ENCODE data around the gene ADRA1B. TPM values are rescaled to one million over a fixed set of nuclear protein-coding genes. Genes with fewer than 3 reads are reported as not detected.
"Not testable (repeated sequence)": the region's sequence is repeated elsewhere in the genome, so short reads cannot be mapped to it uniquely, and the experiment has no call there.

Gene ADRA1B
- polyA plus RNA-seq, 3 donors = not detected

DNA sequence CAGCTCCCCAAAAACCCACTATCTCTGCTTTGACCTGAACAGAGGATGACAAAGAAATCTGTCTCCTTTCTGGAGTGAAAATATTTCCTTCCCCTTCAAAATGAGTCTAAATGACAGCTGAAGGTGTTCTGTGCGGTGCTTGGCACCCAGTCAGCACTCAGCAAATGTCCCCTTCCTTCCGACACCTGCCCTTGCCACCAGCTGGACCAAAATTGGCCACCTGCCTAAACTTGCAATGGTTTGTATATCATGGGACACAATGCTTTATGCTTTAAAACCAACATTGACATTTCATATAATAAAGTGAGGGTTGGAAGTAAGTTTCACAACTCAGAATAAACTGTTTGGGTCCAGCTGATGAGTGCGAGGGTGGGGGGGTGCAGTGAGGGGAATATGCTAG, 85.2 kb downstream of the ADRA1B start:
- no peaks in the 10 kb centered on the region for H4K20me1 ChIP-seq (ENCODE audit: insufficient read depth, low read length)
- H3K36me3 ChIP-seq (replicated peaks in 1 of 2; ENCODE audit: control insufficient read depth in 1 of 2, insufficient read depth in 2 of 2, low read length in 2 of 2) = no peaks in the 10 kb centered on the region
- Mint-ChIP-seq H3K36me3 (no peaks in the 10 kb centered on the region), H3K27me3 (ENCODE audit: low read depth in 3 of 3) (peaks cover 7 to 31% (median 28%) of the 10 kb centered on the region in 3 donors), H3K4me3 (no peak overlapping the region), H3K4me1 (no peaks in the 10 kb centered on the region), H3K9me3 (no peaks in the 10 kb centered on the region), H3K27ac (no peak overlapping the region)
- H3K79me2 ChIP-seq (ENCODE audit: insufficient read depth, low read length) = no peaks in the 10 kb centered on the region
- H3K27me3 ChIP-seq (ENCODE audit: control insufficient read depth in 2 of 2, insufficient read depth in 2 of 2, low read length in 2 of 2) = peaks cover 2 to 3% of the 10 kb centered on the region in 2 donors
- no peak overlapping the region for H3K4me3 ChIP-seq (replicated peaks in 1 of 3; ENCODE audit: low read depth in 2 of 3, low read length in 3 of 3)
- no peak overlapping the region for H3K9ac ChIP-seq (ENCODE audit: insufficient read depth, low read length, poor library complexity, severe bottlenecking)
- intact Hi-C loops (cut with micrococcal nuclease) = loop anchor here in 1 of 2 donors (10.0 kb wide), 1 partner anchor 657 kb away; no protein-coding TSS in a partner anchor
- H2AFZ ChIP-seq (ENCODE audit: insufficient read depth, low read depth, low read length, poor library complexity, severe bottlenecking) = no peak overlapping the region
- no peak for DNase-seq
- 4% methylated on average over 2 of the region's 3 CpGs for WGBS (ENCODE audit: insufficient coverage)
- no peaks in the 10 kb centered on the region for H3K9me3 ChIP-seq (replicated peaks in 1 of 2; ENCODE audit: control insufficient read depth in 1 of 2, insufficient read depth in 1 of 2, low read length in 2 of 2)
- no peak overlapping the region for H3K27ac ChIP-seq (ENCODE audit: low read depth in 1 of 2, low read length in 2 of 2)
- no peak for TF ChIP-seq CTCF (IDR thresholded peaks at IDR 0.05)
- H3K4me1 ChIP-seq (ENCODE audit: control insufficient read depth in 1 of 2, insufficient read depth in 2 of 2, low read length in 2 of 2) = no peaks in the 10 kb centered on the region
- H3K4me2 ChIP-seq (replicated peaks; ENCODE audit: extremely low read depth, low read length, poor library complexity, severe bottlenecking) = no peak overlapping the region

DNA sequence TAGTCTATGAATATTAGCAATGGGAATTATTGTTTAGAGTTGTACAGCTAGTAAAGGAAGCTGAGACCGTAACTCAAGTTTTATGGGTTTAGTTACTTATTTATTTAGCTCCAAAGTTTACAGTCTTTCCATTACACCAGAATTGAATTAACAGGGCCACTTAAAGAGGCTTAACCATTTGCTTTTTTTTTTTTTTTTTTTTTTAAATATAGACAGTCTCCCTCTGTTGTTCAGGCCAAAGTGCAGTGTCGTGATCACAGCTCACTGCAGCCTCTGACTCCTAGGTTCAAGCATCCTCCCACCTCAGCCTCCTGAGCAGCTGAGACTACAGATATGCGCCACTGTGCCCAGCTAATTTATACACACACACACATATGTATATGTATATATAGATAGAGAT, 91.2 kb downstream of the ADRA1B start:
- no peak overlapping the region for H3K27ac ChIP-seq (ENCODE audit: low read depth in 1 of 2, low read length in 2 of 2)
- H3K4me1 ChIP-seq (ENCODE audit: control insufficient read depth in 1 of 2, insufficient read depth in 2 of 2, low read length in 2 of 2) = peaks cover 15 to 19% of the 10 kb centered on the region in 2 donors
- DNase-seq = no peak
- peaks cover 32% of the 10 kb centered on the region for H3K79me2 ChIP-seq (ENCODE audit: insufficient read depth, low read length)
- TF ChIP-seq CTCF (IDR thresholded peaks at IDR 0.05) = no peak
- H3K4me1 Mint-ChIP-seq = peaks cover 19% of the 10 kb centered on the region
- no CpG with 5 or more reads among the region's 3 CpGs for WGBS (ENCODE audit: insufficient coverage)
- no peak overlapping the region for H3K27ac Mint-ChIP-seq
- no peaks in the 10 kb centered on the region for H3K9me3 ChIP-seq (replicated peaks in 1 of 2; ENCODE audit: control insufficient read depth in 1 of 2, insufficient read depth in 1 of 2, low read length in 2 of 2)
- no peaks in the 10 kb centered on the region for H4K20me1 ChIP-seq (ENCODE audit: insufficient read depth, low read length)
- no peak overlapping the region for H3K4me3 ChIP-seq (replicated peaks in 1 of 3; ENCODE audit: low read depth in 2 of 3, low read length in 3 of 3)
- no peaks in the 10 kb centered on the region for H3K27me3 ChIP-seq (ENCODE audit: control insufficient read depth in 2 of 2, insufficient read depth in 2 of 2, low read length in 2 of 2)
- H3K9me3 Mint-ChIP-seq = no peaks in the 10 kb centered on the region
- no peak overlapping the region for H3K4me2 ChIP-seq (replicated peaks; ENCODE audit: extremely low read depth, low read length, poor library complexity, severe bottlenecking)
- no peak overlapping the region for H3K9ac ChIP-seq (ENCODE audit: insufficient read depth, low read length, poor library complexity, severe bottlenecking)
- H3K27me3 Mint-ChIP-seq (ENCODE audit: low read depth in 3 of 3) = peaks cover 4 to 21% (median 9%) of the 10 kb centered on the region in 3 donors
- H3K36me3 ChIP-seq (replicated peaks in 1 of 2; ENCODE audit: control insufficient read depth in 1 of 2, insufficient read depth in 2 of 2, low read length in 2 of 2) = peaks cover 4 to 21% of the 10 kb centered on the region in 2 donors
- intact Hi-C loops (cut with micrococcal nuclease) = loop anchor here in 1 of 2 donors (5.0 to 10.0 kb wide), 2 partner anchors 110 to 663 kb away; partner anchors contain the start of gene PWWP2A
- H3K36me3 Mint-ChIP-seq = peaks cover 17 to 20% of the 10 kb centered on the region in 2 donors
- H2AFZ ChIP-seq (ENCODE audit: insufficient read depth, low read depth, low read length, poor library complexity, severe bottlenecking) = peak overlapping the region; percentile 50
- no peak overlapping the region for H3K4me3 Mint-ChIP-seq

GRCh38 chr5:160008529-160008876, 92.2 kb downstream of the ADRA1B start:
- not testable (repeated sequence) for DNase-seq
- H3K27ac ChIP-seq (ENCODE audit: low read depth in 1 of 2, low read length in 2 of 2) = peak overlapping the region in 1 of 2 donors; percentile 46

More at GRCh38 chr5:160008529-160008876, 92.2 kb downstream of the ADRA1B start:
- H3K9me3 ChIP-seq (replicated peaks in 1 of 2; ENCODE audit: control insufficient read depth in 1 of 2, insufficient read depth in 1 of 2, low read length in 2 of 2); H3K9ac ChIP-seq (ENCODE audit: insufficient read depth, low read length, poor library complexity, severe bottlenecking); H3K9me3 Mint-ChIP-seq; H3K27me3 ChIP-seq (ENCODE audit: control insufficient read depth in 2 of 2, insufficient read depth in 2 of 2, low read length in 2 of 2); H4K20me1 ChIP-seq (ENCODE audit: insufficient read depth, low read length): not testable (repeated sequence)
- peak overlapping the region; percentile 93 for H3K4me2 ChIP-seq (replicated peaks; ENCODE audit: extremely low read depth, low read length, poor library complexity, severe bottlenecking)
- H2AFZ ChIP-seq (ENCODE audit: insufficient read depth, low read depth, low read length, poor library complexity, severe bottlenecking) = peak overlapping the region; percentile 88
- H3K27ac Mint-ChIP-seq = peak overlapping the region in 6 of 7 donors; percentile 53 to 100 (median 82)
- intact Hi-C loops (cut with micrococcal nuclease) = loop anchor here in 1 of 2 donors (5.0 to 10.0 kb wide), 2 partner anchors 109 to 664 kb away; partner anchors contain the start of gene PWWP2A
- H3K4me1 ChIP-seq (ENCODE audit: control insufficient read depth in 1 of 2, insufficient read depth in 2 of 2, low read length in 2 of 2) = peaks cover 15 to 19% of the 10 kb centered on the region in 2 donors
- peak overlapping the region in 1 of 2 donors; percentile 98 for H3K4me3 Mint-ChIP-seq
- peaks cover 32% of the 10 kb centered on the region for H3K79me2 ChIP-seq (ENCODE audit: insufficient read depth, low read length)
- peaks cover 12 to 31% of the 10 kb centered on the region in 2 donors for H3K36me3 ChIP-seq (replicated peaks in 1 of 2; ENCODE audit: control insufficient read depth in 1 of 2, insufficient read depth in 2 of 2, low read length in 2 of 2)
- H3K4me3 ChIP-seq (replicated peaks in 1 of 3; ENCODE audit: low read depth in 2 of 3, low read length in 3 of 3) = peak overlapping the region; percentile 92 to 100 (median 95)
- H3K36me3 Mint-ChIP-seq = peaks cover 20 to 30% of the 10 kb centered on the region in 2 donors
- peaks cover 0 to 14% (median 7%) of the 10 kb centered on the region in 3 donors for H3K27me3 Mint-ChIP-seq (ENCODE audit: low read depth in 3 of 3)
- WGBS (ENCODE audit: insufficient coverage) = 98% methylated on average over 6 of the region's 14 CpGs
- peaks cover 19% of the 10 kb centered on the region for H3K4me1 Mint-ChIP-seq
